Transverse colon (tissue), 4 donors: ENCODE results near the gene CEMIP2.

Experiments
- CTCF ChIP-seq, 5 experiments: fragments of 200-600 bp in 3 of 5; fragments of 450-650 bp in 2 of 5; sonication (generic) in 3 of 5; IDR thresholded peaks; 1 replicate in 2 of 5; 2 replicates in 3 of 5; pipeline ENCODE4 v1.5.1; 2016 to 2017; ENCODE audit warnings: antibody characterized with exemption in 5 of 5, inconsistent platforms in 3 of 5, mild to moderate bottlenecking in 2 of 5, moderate library complexity in 1 of 5
- EP300 ChIP-seq: sonication (generic); formaldehyde crosslinking; IDR thresholded peaks from one replicate; pipeline ENCODE4 v1.6.1; 2017; ENCODE audit warnings: antibody characterized with exemption, low read depth
- POLR2A ChIP-seq: fragments of 450-650 bp; IDR thresholded peaks from one replicate; pipeline ENCODE4 v1.6.1; 2016; ENCODE audit warnings: antibody characterized with exemption, mild to moderate bottlenecking, moderate library complexity
- POLR2AphosphoS5 ChIP-seq, 3 donors: sonication (generic); formaldehyde crosslinking; IDR thresholded peaks; one replicate each; pipeline ENCODE4 v1.6.1; 2016; ENCODE audit warnings: antibody characterized with exemption in 3 of 3

GRCh38 chr9:71685988-71686387, 82.3 kb downstream of the CEMIP2 start:
- TF ChIP-seq CTCF (IDR thresholded peaks at IDR 0.05) (no peak), EP300 (no peak), POLR2A (no peak), POLR2AphosphoS5 (IDR thresholded peaks at IDR 0.05) (no peak)
